Astrocyte (in vitro differentiated cells and primary cell): Measurements from ENCODE around the gene QRFP. TPM values are rescaled to one million over a fixed set of nuclear protein-coding genes. Genes with fewer than 3 reads are reported as not detected.

Source experiments
- DNase-seq: peaks from one replicate; pipeline ENCODE4 v3.0.0-alpha.2; 2010; ENCODE audit warnings: low read depth
- FAIRE-seq: peaks from 2 replicates; lab custom pipeline; 2011; peaks lifted over from hg19 to GRCh38; lab: Jason Lieb, UNC
- H2AFZ ChIP-seq: 2 replicates; pipeline ENCODE4 v1.6.0; 2012; ENCODE audit warnings: low read depth, low read length, inconsistent platforms
- H3K27ac ChIP-seq: 2 replicates; pipeline ENCODE4 v1.5.1; 2011; ENCODE audit warnings: low read depth, low read length, inconsistent platforms
- H3K27me3 ChIP-seq: 2 replicates; pipeline ENCODE4 v1.6.0; 2011; ENCODE audit warnings: low read length, inconsistent platforms; ENCODE audit not compliant: insufficient read depth
- H3K36me3 ChIP-seq: 2 replicates; pipeline ENCODE4 v1.5.1; 2011; ENCODE audit warnings: low read length, inconsistent platforms; ENCODE audit not compliant: insufficient read depth
- H3K4me1 ChIP-seq: 2 replicates; pipeline ENCODE4 v1.5.1; 2011; ENCODE audit warnings: low read length, inconsistent platforms; ENCODE audit not compliant: insufficient read depth
- H3K4me2 ChIP-seq: 2 replicates; pipeline ENCODE4 v1.6.0; 2012; ENCODE audit warnings: low read length, inconsistent platforms
- H3K4me3 ChIP-seq: 2 replicates; pipeline ENCODE4 v1.5.1; 2011; ENCODE audit warnings: low read depth, mild to moderate bottlenecking, low read length, inconsistent platforms; ENCODE audit not compliant: insufficient read depth
- H3K79me2 ChIP-seq: 2 replicates; pipeline ENCODE4 v1.6.0; 2012; ENCODE audit warnings: mild to moderate bottlenecking, low read length, inconsistent platforms; ENCODE audit not compliant: insufficient read depth
- H3K9ac ChIP-seq: 2 replicates; pipeline ENCODE4 v1.6.0; 2012; ENCODE audit warnings: mild to moderate bottlenecking, low read length, inconsistent platforms
- H3K9me3 ChIP-seq: 2 replicates; pipeline ENCODE4 v1.5.1; 2012; ENCODE audit warnings: low read depth, mild to moderate bottlenecking, low read length, inconsistent platforms; ENCODE audit not compliant: insufficient read depth
- H4K20me1 ChIP-seq: 2 replicates; pipeline ENCODE4 v1.6.0; 2012; ENCODE audit warnings: low read length, inconsistent platforms; ENCODE audit not compliant: insufficient read depth
- H3K27ac Mint-ChIP-seq: one replicate; pipeline ENCODE4 v1.8.0; 2021; ENCODE audit warnings: mild to moderate bottlenecking, mixed read lengths; ENCODE audit not compliant: unreplicated experiment
- H3K27me3 Mint-ChIP-seq: one replicate; pipeline ENCODE4 v1.8.0; 2021; ENCODE audit warnings: low read depth, mixed read lengths; ENCODE audit not compliant: unreplicated experiment
- H3K36me3 Mint-ChIP-seq: one replicate; pipeline ENCODE4 v1.8.0; 2021; ENCODE audit warnings: low read depth, mixed read lengths; ENCODE audit not compliant: unreplicated experiment
- H3K4me1 Mint-ChIP-seq: one replicate; pipeline ENCODE4 v1.8.0; 2021; ENCODE audit warnings: low read depth, mixed read lengths; ENCODE audit not compliant: unreplicated experiment
- H3K4me3 Mint-ChIP-seq: one replicate; pipeline ENCODE4 v1.8.0; 2021; ENCODE audit warnings: mild to moderate bottlenecking, moderate library complexity, mixed read lengths; ENCODE audit not compliant: unreplicated experiment
- H3K9me3 Mint-ChIP-seq: one replicate; pipeline ENCODE4 v1.8.0; 2021; ENCODE audit warnings: mild to moderate bottlenecking, mixed read lengths; ENCODE audit not compliant: unreplicated experiment
- EZH2 ChIP-seq: IDR thresholded peaks from 2 replicates; pipeline ENCODE4 v1.6.1; 2012; ENCODE audit warnings: mild to moderate bottlenecking, low read length, inconsistent platforms; ENCODE audit not compliant: insufficient read depth
- total RNA-seq: library from RNA; stranded (reverse); gene quantifications from 2 replicates; pipeline ENCODE4 v1.2.1, GENCODE V29; 2021
- TF ChIP-seq, protein P1 (sequence below): IDR thresholded peaks from 2 replicates; pipeline ENCODE4 v1.5.1; 2011; ENCODE audit warnings: low read depth, mild to moderate bottlenecking, inconsistent platforms, low read length, moderate library complexity; ENCODE audit not compliant: insufficient read depth

The QRFP gene
- total RNA-seq, 1 donor from 2014 or later: not detected

DNA sequence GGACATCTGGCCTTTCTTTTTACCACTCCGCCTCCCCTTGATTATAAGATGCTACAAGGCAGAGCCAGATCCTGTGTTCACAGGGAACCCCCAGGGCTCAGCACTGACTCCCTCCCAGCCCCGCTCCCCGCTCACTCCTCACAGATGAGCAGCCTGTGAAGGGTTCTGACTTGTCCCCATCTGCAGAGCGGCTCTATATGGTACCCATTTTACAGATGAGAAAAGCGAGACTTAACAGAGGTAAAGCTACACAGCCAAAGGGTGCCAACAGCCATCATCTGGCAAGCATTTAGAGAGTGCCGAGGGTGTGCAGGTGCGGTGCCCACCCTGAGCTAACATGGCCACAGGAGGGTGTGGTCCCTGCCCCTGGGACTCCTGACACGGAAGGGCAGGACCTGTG is 23.6 kb upstream of the QRFP start:
- H3K4me3 Mint-ChIP-seq: no peak overlapping the region
- H3K4me1 ChIP-seq: no peaks in the 10 kb centered on the region
- no peaks in the 10 kb centered on the region for H3K79me2 ChIP-seq
- H3K4me2 ChIP-seq: no peak overlapping the region
- no peaks in the 10 kb centered on the region for H3K36me3 Mint-ChIP-seq
- no peak overlapping the region for H3K4me3 ChIP-seq
- FAIRE-seq: no peak
- peaks cover 18% of the 10 kb centered on the region for H3K27me3 ChIP-seq
- TF ChIP-seq, protein P1, sequence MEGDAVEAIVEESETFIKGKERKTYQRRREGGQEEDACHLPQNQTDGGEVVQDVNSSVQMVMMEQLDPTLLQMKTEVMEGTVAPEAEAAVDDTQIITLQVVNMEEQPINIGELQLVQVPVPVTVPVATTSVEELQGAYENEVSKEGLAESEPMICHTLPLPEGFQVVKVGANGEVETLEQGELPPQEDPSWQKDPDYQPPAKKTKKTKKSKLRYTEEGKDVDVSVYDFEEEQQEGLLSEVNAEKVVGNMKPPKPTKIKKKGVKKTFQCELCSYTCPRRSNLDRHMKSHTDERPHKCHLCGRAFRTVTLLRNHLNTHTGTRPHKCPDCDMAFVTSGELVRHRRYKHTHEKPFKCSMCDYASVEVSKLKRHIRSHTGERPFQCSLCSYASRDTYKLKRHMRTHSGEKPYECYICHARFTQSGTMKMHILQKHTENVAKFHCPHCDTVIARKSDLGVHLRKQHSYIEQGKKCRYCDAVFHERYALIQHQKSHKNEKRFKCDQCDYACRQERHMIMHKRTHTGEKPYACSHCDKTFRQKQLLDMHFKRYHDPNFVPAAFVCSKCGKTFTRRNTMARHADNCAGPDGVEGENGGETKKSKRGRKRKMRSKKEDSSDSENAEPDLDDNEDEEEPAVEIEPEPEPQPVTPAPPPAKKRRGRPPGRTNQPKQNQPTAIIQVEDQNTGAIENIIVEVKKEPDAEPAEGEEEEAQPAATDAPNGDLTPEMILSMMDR: no peak
- TF ChIP-seq EZH2: no peak
- H3K4me1 Mint-ChIP-seq: no peaks in the 10 kb centered on the region
- H3K27ac ChIP-seq: no peak overlapping the region
- no peaks in the 10 kb centered on the region for H3K9me3 ChIP-seq
- H3K27me3 Mint-ChIP-seq: peaks cover 54% of the 10 kb centered on the region
- H4K20me1 ChIP-seq: no peaks in the 10 kb centered on the region
- no peaks in the 10 kb centered on the region for H3K36me3 ChIP-seq
- H2AFZ ChIP-seq: no peak overlapping the region
- no peak for DNase-seq
- no peaks in the 10 kb centered on the region for H3K9me3 Mint-ChIP-seq
- no peak overlapping the region for H3K9ac ChIP-seq
- H3K27ac Mint-ChIP-seq: no peak overlapping the region

DNA sequence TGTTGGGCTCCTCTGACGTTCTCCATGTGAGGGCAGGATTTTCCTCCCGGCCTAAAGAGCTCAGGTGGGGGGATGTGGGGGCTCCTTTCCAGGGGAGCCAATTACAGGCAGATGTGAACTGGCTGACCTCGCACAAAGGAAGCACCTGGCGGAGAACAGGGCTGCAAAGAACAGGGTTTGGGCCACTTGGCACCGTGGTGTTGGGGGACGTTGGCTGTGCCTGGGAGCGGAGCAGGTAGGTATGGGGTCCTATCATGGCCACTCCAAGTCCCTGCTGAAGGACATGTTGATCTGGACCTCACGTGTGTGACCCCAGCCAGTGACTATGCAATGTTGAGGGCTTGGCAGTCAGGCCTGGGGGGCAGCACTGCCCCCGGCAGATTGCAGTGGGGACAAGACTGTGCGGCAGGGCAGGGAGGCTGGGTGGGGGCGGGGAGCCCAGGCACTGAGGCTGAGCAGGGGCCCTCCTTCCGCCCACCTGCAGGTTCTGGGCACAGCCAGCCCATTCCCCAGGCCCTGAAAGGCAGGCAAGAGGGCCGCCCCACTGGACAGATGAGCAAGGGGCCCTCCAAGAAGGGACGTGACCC is 23.0 kb upstream of the QRFP start:
- Histone ChIP-seq H3K79me2 (no peaks in the 10 kb centered on the region), H3K9me3 (no peaks in the 10 kb centered on the region), H3K4me3 (no peak overlapping the region), H3K27ac (no peak overlapping the region), H3K9ac (no peak overlapping the region), H4K20me1 (no peaks in the 10 kb centered on the region), H3K4me1 (no peaks in the 10 kb centered on the region), H3K36me3 (no peaks in the 10 kb centered on the region), H2AFZ (no peak overlapping the region), H3K4me2 (no peak overlapping the region), H3K27me3 (peaks cover 18% of the 10 kb centered on the region)
- no peaks in the 10 kb centered on the region for H3K4me1 Mint-ChIP-seq
- no peak overlapping the region for H3K4me3 Mint-ChIP-seq
- H3K27ac Mint-ChIP-seq: no peak overlapping the region
- H3K9me3 Mint-ChIP-seq: no peaks in the 10 kb centered on the region
- no peaks in the 10 kb centered on the region for H3K36me3 Mint-ChIP-seq
- FAIRE-seq (no peak), DNase-seq (no peak)
- TF ChIP-seq EZH2: no peak
- TF ChIP-seq, protein P1: no peak
- H3K27me3 Mint-ChIP-seq: peaks cover 58% of the 10 kb centered on the region

DNA sequence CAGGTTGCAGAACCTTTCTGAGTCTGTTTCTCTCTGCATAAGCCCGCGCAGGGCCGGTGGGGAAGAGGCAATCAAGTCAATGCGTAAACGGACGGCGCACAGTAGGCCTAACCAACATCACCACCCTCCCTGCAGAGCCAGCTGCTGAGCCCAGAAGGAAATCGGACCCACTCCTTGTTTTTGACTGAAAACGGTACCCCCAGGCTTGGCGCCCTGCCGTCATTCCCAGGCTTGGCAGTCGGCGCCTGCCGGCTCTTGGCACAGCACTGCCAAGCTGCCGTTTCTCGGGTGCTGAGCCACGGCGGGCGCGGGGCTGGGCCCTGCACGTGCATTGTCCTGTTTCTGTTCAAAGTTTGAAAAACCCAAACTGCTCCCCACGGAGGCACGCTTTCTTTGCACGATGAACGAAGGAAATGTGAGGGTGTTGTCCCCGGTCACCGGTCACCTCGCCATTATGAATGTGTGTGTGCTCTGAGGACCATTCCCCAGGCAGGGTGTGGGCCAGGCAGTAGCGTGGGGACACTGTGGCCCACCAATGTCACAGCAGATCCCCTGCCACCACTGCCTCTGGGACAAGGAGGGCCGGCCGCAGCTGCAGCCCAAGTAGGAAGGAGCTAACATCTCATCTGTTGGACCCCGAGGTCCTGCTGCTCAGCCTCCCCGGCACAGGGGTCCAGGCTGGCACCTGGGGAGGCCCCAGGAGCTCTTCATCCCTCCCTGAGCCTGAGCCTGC is 22.4 kb upstream of the QRFP start:
- peaks cover 60% of the 10 kb centered on the region for H3K27me3 Mint-ChIP-seq

More for the DNA sequence above, 22.4 kb upstream of the QRFP start:
- H3K4me1 Mint-ChIP-seq: no peaks in the 10 kb centered on the region
- Histone ChIP-seq H3K9me3 (no peaks in the 10 kb centered on the region), H3K36me3 (no peaks in the 10 kb centered on the region), H3K27ac (no peak overlapping the region), H4K20me1 (no peaks in the 10 kb centered on the region), H3K9ac (no peak overlapping the region), H3K27me3 (peaks cover 18% of the 10 kb centered on the region), H3K4me2 (no peak overlapping the region), H3K79me2 (no peaks in the 10 kb centered on the region), H3K4me3 (no peak overlapping the region), H3K4me1 (no peaks in the 10 kb centered on the region), H2AFZ (no peak overlapping the region)
- H3K27ac Mint-ChIP-seq: no peak overlapping the region
- no peak for TF ChIP-seq EZH2
- TF ChIP-seq, protein P1: no peak
- no peaks in the 10 kb centered on the region for H3K9me3 Mint-ChIP-seq
- no peaks in the 10 kb centered on the region for H3K36me3 Mint-ChIP-seq
- no peak overlapping the region for H3K4me3 Mint-ChIP-seq
- no peak for DNase-seq
- FAIRE-seq: no peak
